ENCODE measurements around the gene MYO3B. TPM values are rescaled to one million over a fixed set of nuclear protein-coding genes. Genes with fewer than 3 reads are reported as not detected.

Gene MYO3B
- polyA plus RNA-seq, 1 donor (not counting 4 experiments of a cell fraction or from before 2014, with no cell fraction given) = 4.4 TPM

GRCh38 chr2:170500104-170500503 lies 322.2 kb downstream of the MYO3B start:
- no peaks in the 10 kb centered on the region for H4K20me1 ChIP-seq (ENCODE audit: control insufficient read depth, extremely low read depth, insufficient read depth, low read length)
- H3K4me3 ChIP-seq (ENCODE audit: control insufficient read depth in 2 of 3, extremely low read depth in 1 of 3, insufficient read depth in 2 of 3, low read depth in 1 of 3, low read length in 3 of 3) = no peak overlapping the region
- H3K9me1 ChIP-seq (ENCODE audit: control insufficient read depth, extremely low read depth, insufficient read depth, low read length) = no peaks in the 10 kb centered on the region
- H3K36me3 ChIP-seq (ENCODE audit: control insufficient read depth in 2 of 2, extremely low read depth in 1 of 2, insufficient read depth in 2 of 2, low read length in 2 of 2) = no peaks in the 10 kb centered on the region
- H3K4me1 ChIP-seq (ENCODE audit: control insufficient read depth, extremely low read depth, insufficient read depth, low read length) = no peaks in the 10 kb centered on the region
- H3K9ac ChIP-seq (ENCODE audit: control insufficient read depth, extremely low read depth, insufficient read depth, low read length) = no peak overlapping the region
- H2AFZ ChIP-seq (ENCODE audit: control insufficient read depth, low read length) = no peak overlapping the region
- H3K79me2 ChIP-seq (ENCODE audit: control insufficient read depth, insufficient read depth, low read length) = no peaks in the 10 kb centered on the region
- dilution Hi-C loops (cut with MboI; ENCODE audit: extremely low pct_ligation_motif_present, low sequenced_read_pairs) = no loop called here
- TF ChIP-seq CTCF (optimal IDR thresholded peaks at IDR 0.05 in 1 of 3, IDR thresholded peaks at IDR 0.05 in 1 of 3, conservative IDR thresholded peaks at IDR 0.05 in 1 of 3; ENCODE audit: extremely low read depth in 1 of 3, insufficient read depth in 2 of 3, low read length in 3 of 3) (no peak), EZH2 (IDR thresholded peaks at IDR 0.05; ENCODE audit: low read length) (no peak)
- no peak for DNase-seq (ENCODE audit: low read depth, low spot score)
- no peak overlapping the region for H3K4me2 ChIP-seq (ENCODE audit: control insufficient read depth, extremely low read depth, insufficient read depth, low read depth, low read length)
- H3K27me3 ChIP-seq (ENCODE audit: control insufficient read depth, extremely low read depth, insufficient read depth, low read length) = peaks cover 8% of the 10 kb centered on the region
- no peak for FAIRE-seq
- no peaks in the 10 kb centered on the region for H3K9me3 ChIP-seq (ENCODE audit: control insufficient read depth, low read depth, low read length)
- no peak overlapping the region for H3K27ac ChIP-seq (ENCODE audit: control insufficient read depth, insufficient read depth, low read length)

- no peak overlapping the region for H3K4me3 ChIP-seq (ENCODE audit: control insufficient read depth in 2 of 3, extremely low read depth in 1 of 3, insufficient read depth in 2 of 3, low read depth in 1 of 3, low read length in 3 of 3)
- DNase-seq (ENCODE audit: low read depth, low spot score) (no peak), FAIRE-seq (no peak)
- H3K9me3 ChIP-seq (ENCODE audit: control insufficient read depth, low read depth, low read length) = no peaks in the 10 kb centered on the region
- H3K36me3 ChIP-seq (ENCODE audit: control insufficient read depth in 2 of 2, extremely low read depth in 1 of 2, insufficient read depth in 2 of 2, low read length in 2 of 2) = no peaks in the 10 kb centered on the region
- peaks cover 11% of the 10 kb centered on the region for H3K27me3 ChIP-seq (ENCODE audit: control insufficient read depth, extremely low read depth, insufficient read depth, low read length)
- H3K27ac ChIP-seq (ENCODE audit: control insufficient read depth, insufficient read depth, low read length) = no peak overlapping the region
- dilution Hi-C loops (cut with MboI; ENCODE audit: extremely low pct_ligation_motif_present, low sequenced_read_pairs) = no loop called here
- no peak overlapping the region for H2AFZ ChIP-seq (ENCODE audit: control insufficient read depth, low read length)
- no peaks in the 10 kb centered on the region for H3K9me1 ChIP-seq (ENCODE audit: control insufficient read depth, extremely low read depth, insufficient read depth, low read length)
- no peak overlapping the region for H3K4me2 ChIP-seq (ENCODE audit: control insufficient read depth, extremely low read depth, insufficient read depth, low read depth, low read length)
- TF ChIP-seq EZH2 (IDR thresholded peaks at IDR 0.05; ENCODE audit: low read length) (no peak), CTCF (optimal IDR thresholded peaks at IDR 0.05 in 1 of 3, IDR thresholded peaks at IDR 0.05 in 1 of 3, conservative IDR thresholded peaks at IDR 0.05 in 1 of 3; ENCODE audit: extremely low read depth in 1 of 3, insufficient read depth in 2 of 3, low read length in 3 of 3) (no peak)
- no peaks in the 10 kb centered on the region for H3K79me2 ChIP-seq (ENCODE audit: control insufficient read depth, insufficient read depth, low read length)
- H3K4me1 ChIP-seq (ENCODE audit: control insufficient read depth, extremely low read depth, insufficient read depth, low read length) = no peaks in the 10 kb centered on the region
- H3K9ac ChIP-seq (ENCODE audit: control insufficient read depth, extremely low read depth, insufficient read depth, low read length) = no peak overlapping the region
- H4K20me1 ChIP-seq (ENCODE audit: control insufficient read depth, extremely low read depth, insufficient read depth, low read length) = no peaks in the 10 kb centered on the region
Measured at GRCh38 chr2:170500770-170501169, 322.8 kb downstream of the MYO3B start.
